ENCODE results near the gene SH3PXD2B.
"Not testable (repeated sequence)": the region's sequence is repeated elsewhere in the genome, so short reads cannot be mapped to it uniquely, and the experiment has no call there.

Gene SH3PXD2B

GRCh38 chr5:172485511-172486202 is 31.3 kb upstream of the SH3PXD2B start:
- no peak for DNase-seq

GRCh38 chr5:172484664-172485063 is 30.3 kb upstream of the SH3PXD2B start:
- DNase-seq, result no peak

- DNase-seq, result no peak
These were observed 28.1 kb upstream of the SH3PXD2B start for GRCh38 chr5:172482156-172483020.

GRCh38 chr5:172481011-172481800 is 26.9 kb upstream of the SH3PXD2B start:
- DNase-seq, result no peak

GRCh38 chr5:172479784-172480115 is 25.4 kb upstream of the SH3PXD2B start:
- DNase-seq, result no peak

- DNase-seq, result peak; percentile 66
These were observed 24.9 kb upstream of the SH3PXD2B start for GRCh38 chr5:172479034-172479783.

GRCh38 chr5:172478695-172479033 is 24.3 kb upstream of the SH3PXD2B start:
- not testable (repeated sequence) for DNase-seq

- no peak for DNase-seq
These were observed 23.9 kb upstream of the SH3PXD2B start for GRCh38 chr5:172478256-172478655.

- no peak for DNase-seq
These were observed 23.1 kb upstream of the SH3PXD2B start for GRCh38 chr5:172477466-172477865.

- no peak for DNase-seq
These were observed 20.0 kb upstream of the SH3PXD2B start for GRCh38 chr5:172474293-172474692.

- DNase-seq, result no peak
These were observed 19.1 kb upstream of the SH3PXD2B start for GRCh38 chr5:172473427-172473826.

GRCh38 chr5:172469697-172470096 is 15.4 kb upstream of the SH3PXD2B start:
- no peak for DNase-seq

GRCh38 chr5:172466062-172466461 is 11.7 kb upstream of the SH3PXD2B start:
- DNase-seq, result no peak

GRCh38 chr5:172463031-172463430 is 8.7 kb upstream of the SH3PXD2B start:
- DNase-seq, result no peak

GRCh38 chr5:172459783-172460165 is 5.4 kb upstream of the SH3PXD2B start:
- no peak for DNase-seq

- DNase-seq, result no peak
These were observed 4.9 kb upstream of the SH3PXD2B start for GRCh38 chr5:172458976-172459782.

GRCh38 chr5:172456076-172456722 is 1.9 kb upstream of the SH3PXD2B start:
- no peak for DNase-seq

- no peak for DNase-seq
These were observed 1.3 kb upstream of the SH3PXD2B start for GRCh38 chr5:172455511-172456061.

GRCh38 chr5:172455087-172455381 is 709 bp upstream of the SH3PXD2B start:
- DNase-seq, result no peak

GRCh38 chr5:172453986-172454357 is 353 bp downstream of the SH3PXD2B start:
- DNase-seq, result no peak

- peak; percentile 52 for DNase-seq
These were observed 929 bp downstream of the SH3PXD2B start for GRCh38 chr5:172453206-172453985.

All from kidney glomerular epithelial cell (primary cell).